Stimulated activated CD4-positive, alpha-beta T cell treated with anti-CD3 and anti-CD28 coated beads, Interleukin-12 subunit alpha, Interleukin-12 subunit beta, amount 100 ng/mL, for 48 hours (primary cell): ENCODE data around the gene FBRSL1.
"Not testable (repeated sequence)": the region's sequence is repeated elsewhere in the genome, so short reads cannot be mapped to it uniquely, and the experiment has no call there.

Experiments
- DNase-seq, 3 donors: peaks; one replicate each; pipeline ENCODE4 v3.0.0-alpha.2; 2020; ENCODE audit warnings: low read depth in 2 of 3, low spot score in 1 of 3

Gene FBRSL1

GRCh38 chr12:132470397-132470796, 19.6 kb upstream of the FBRSL1 start:
- DNase-seq = no peak

GRCh38 chr12:132471011-132471857, 18.7 kb upstream of the FBRSL1 start:
- no peak for DNase-seq

- DNase-seq = no peak
Observed at GRCh38 chr12:132471858-132472255, 18.1 kb upstream of the FBRSL1 start.

GRCh38 chr12:132472386-132472785, 17.6 kb upstream of the FBRSL1 start:
- no peak for DNase-seq

- no peak for DNase-seq
Observed at GRCh38 chr12:132474237-132474741, 15.7 kb upstream of the FBRSL1 start.

GRCh38 chr12:132474799-132475303, 15.1 kb upstream of the FBRSL1 start:
- not testable (repeated sequence) for DNase-seq

- no peak for DNase-seq
Observed at GRCh38 chr12:132475304-132476037, 14.5 kb upstream of the FBRSL1 start.

GRCh38 chr12:132476038-132476414, 13.9 kb upstream of the FBRSL1 start:
- no peak for DNase-seq

- no peak for DNase-seq
Observed at GRCh38 chr12:132476421-132476820, 13.5 kb upstream of the FBRSL1 start.

GRCh38 chr12:132477017-132477702, 12.8 kb upstream of the FBRSL1 start:
- no peak for DNase-seq

GRCh38 chr12:132477703-132478432, 12.1 kb upstream of the FBRSL1 start:
- no peak for DNase-seq

- no peak for DNase-seq
Observed at GRCh38 chr12:132478433-132478803, 11.5 kb upstream of the FBRSL1 start.

- DNase-seq = no peak
Observed at GRCh38 chr12:132478845-132479244, 11.1 kb upstream of the FBRSL1 start.

GRCh38 chr12:132479291-132479690, 10.7 kb upstream of the FBRSL1 start:
- DNase-seq = no peak

- DNase-seq = no peak
Observed at GRCh38 chr12:132479938-132480622, 9.9 kb upstream of the FBRSL1 start.

GRCh38 chr12:132480623-132481132, 9.3 kb upstream of the FBRSL1 start:
- DNase-seq = no peak

GRCh38 chr12:132481345-132481744, 8.6 kb upstream of the FBRSL1 start:
- DNase-seq = no peak

- no peak for DNase-seq
Observed at GRCh38 chr12:132481771-132482745, 7.9 kb upstream of the FBRSL1 start.

- DNase-seq = no peak
Observed at GRCh38 chr12:132482771-132483170, 7.2 kb upstream of the FBRSL1 start.
